IMR-90 (cell line): ENCODE measurements around the gene USP12. TPM values are rescaled to one million over a fixed set of nuclear protein-coding genes. Genes with fewer than 3 reads are reported as not detected.

Experiments
- ATAC-seq: fragments of 200-7000 bp; cut with Tn5 transposase; 2 replicates; pipeline ENCODE4 v1.9.1; 2020; ENCODE audit warnings: low read depth, mild to moderate bottlenecking, moderate library complexity
- BruUV-seq: library from RNA; stranded (reverse); fragments of 400-500 nt; replicated peaks from 2 replicates; lab custom pipeline; 2021; lab: Mats Ljungman, UMichigan
- CTCF ChIA-PET: fragments of 300-600 bp; formaldehyde crosslinking; extraction: SDS; loops from one replicate; lab custom pipeline; 2021; ENCODE audit warnings: antibody characterized with exemption; lab: Yijun Ruan, JAX
- POLR2A ChIA-PET: fragments of 300-600 bp; sonication (Branson Sonifier 250); formaldehyde crosslinking; loops from one replicate; lab custom pipeline; 2022; ENCODE audit warnings: antibody characterized with exemption; ENCODE audit not compliant: unreplicated experiment; lab: Charles Lee
- DNase-seq: peaks from one replicate; pipeline ENCODE4 v3.0.0; 2013
- H2AFZ ChIP-seq: replicated peaks from 2 replicates; pipeline ENCODE3; 2013; ENCODE audit warnings: low read length, mild to moderate bottlenecking; ENCODE audit not compliant: poor library complexity
- H2AK5ac ChIP-seq: 2 replicates; pipeline ENCODE4 v1.6.1; 2013; ENCODE audit warnings: low read depth, low read length, inconsistent platforms
- H2AK9ac ChIP-seq: replicated peaks from 2 replicates; pipeline ENCODE3; 2013; ENCODE audit warnings: mild to moderate bottlenecking, low read depth, low read length, moderate library complexity; ENCODE audit not compliant: poor library complexity
- H2BK120ac ChIP-seq: 2 replicates; pipeline ENCODE4 v1.6.1; 2013; ENCODE audit warnings: low read depth, low read length, inconsistent platforms
- H2BK15ac ChIP-seq: 3 replicates; pipeline ENCODE4 v1.6.1; 2013; ENCODE audit warnings: low read depth, low read length, inconsistent platforms
- H2BK20ac ChIP-seq: 2 replicates; pipeline ENCODE4 v1.6.1; 2013; ENCODE audit warnings: low read depth, mild to moderate bottlenecking, inconsistent platforms, low read length, moderate library complexity
- H2BK5ac ChIP-seq: 2 replicates; pipeline ENCODE4 v1.6.1; 2013; ENCODE audit warnings: mild to moderate bottlenecking, low read depth, low read length, inconsistent platforms; ENCODE audit not compliant: poor library complexity, severe bottlenecking
- H3K14ac ChIP-seq: replicated peaks from 2 replicates; pipeline ENCODE4 v1.6.1; 2013; ENCODE audit warnings: low read depth, low read length, inconsistent platforms
- H3K18ac ChIP-seq: 2 replicates; pipeline ENCODE4 v1.6.1; 2013; ENCODE audit warnings: low read depth, low read length, control low read depth
- H3K23ac ChIP-seq: 2 replicates; pipeline ENCODE4 v1.6.1; 2013; ENCODE audit warnings: low read depth, low read length, inconsistent platforms
- H3K27ac ChIP-seq: 2 replicates; pipeline ENCODE4 v1.5.1; 2013; ENCODE audit warnings: mild to moderate bottlenecking, control low read depth, low read length; ENCODE audit not compliant: insufficient read depth
- H3K27me3 ChIP-seq: 2 replicates; pipeline ENCODE4 v1.6.1; 2013; ENCODE audit warnings: low read length; ENCODE audit not compliant: control insufficient read depth, insufficient read depth
- H3K36me3 ChIP-seq: 2 replicates; pipeline ENCODE4 v1.6.1; 2013; ENCODE audit warnings: low read length, mixed read lengths; ENCODE audit not compliant: control insufficient read depth, insufficient read depth
- H3K4ac ChIP-seq: 2 replicates; pipeline ENCODE4 v1.6.1; 2013; ENCODE audit warnings: low read depth, low read length, inconsistent platforms
- H3K4me1 ChIP-seq: 2 replicates; pipeline ENCODE4 v1.6.1; 2013; ENCODE audit warnings: low read length, mixed read lengths; ENCODE audit not compliant: control insufficient read depth, insufficient read depth
- H3K4me2 ChIP-seq: 2 replicates; pipeline ENCODE4 v1.6.1; 2013; ENCODE audit warnings: low read depth, mild to moderate bottlenecking, control low read depth, low read length, moderate library complexity
- H3K4me3 ChIP-seq: 2 replicates; pipeline ENCODE4 v1.5.1; 2013; ENCODE audit warnings: low read depth, mild to moderate bottlenecking, control low read depth, low read length, moderate library complexity; ENCODE audit not compliant: insufficient read depth
- H3K56ac ChIP-seq: 2 replicates; pipeline ENCODE4 v1.6.1; 2013; ENCODE audit warnings: low read length, inconsistent platforms; ENCODE audit not compliant: insufficient read depth; ENCODE audit errors: extremely low read depth
- H3K79me1 ChIP-seq, 2 experiments: 2 replicates each; pipeline ENCODE4 v1.6.1; 2013; ENCODE audit warnings: low read length in 2 of 2, inconsistent platforms in 1 of 2, low read depth in 1 of 2
- H3K9ac ChIP-seq: 2 replicates; pipeline ENCODE4 v1.6.1; 2013; ENCODE audit warnings: low read depth, low read length, control low read depth
- H3K9me1 ChIP-seq: 2 replicates; pipeline ENCODE4 v1.6.1; 2013; ENCODE audit warnings: low read length, inconsistent platforms; ENCODE audit not compliant: insufficient read depth
- H3K9me3 ChIP-seq: 2 replicates; pipeline ENCODE4 v1.6.1; 2013; ENCODE audit warnings: low read length; ENCODE audit not compliant: control insufficient read depth, insufficient read depth
- H4K20me1 ChIP-seq: 2 replicates; pipeline ENCODE4 v1.6.1; 2013; ENCODE audit warnings: low read length, inconsistent platforms; ENCODE audit not compliant: insufficient read depth
- H4K5ac ChIP-seq: 2 replicates; pipeline ENCODE4 v1.6.1; 2013; ENCODE audit warnings: mild to moderate bottlenecking, low read depth, low read length, control low read depth
- H4K8ac ChIP-seq, 2 experiments: 2 replicates each; pipeline ENCODE4 v1.6.1; 2013; ENCODE audit warnings: low read depth in 2 of 2, low read length in 2 of 2, control low read depth in 1 of 2, inconsistent platforms in 1 of 2
- H4K91ac ChIP-seq: 2 replicates; pipeline ENCODE4 v1.6.1; 2013; ENCODE audit warnings: low read depth, low read length, inconsistent platforms; ENCODE audit not compliant: insufficient read depth
- BHLHE40 ChIP-seq: fragments of 150-350 bp; IDR thresholded peaks from 2 replicates; pipeline ENCODE4 v1.6.1; 2016; ENCODE audit warnings: mild to moderate bottlenecking, low read depth, low read length
- CEBPB ChIP-seq: IDR thresholded peaks from 2 replicates; pipeline ENCODE4 v1.6.1; 2012; ENCODE audit warnings: low read depth, low read length, improper control_type of control experiment
- CHD1 ChIP-seq: IDR thresholded peaks from 2 replicates; pipeline ENCODE4 v1.6.1; 2012; ENCODE audit warnings: low read depth, low read length, improper control_type of control experiment
- CTCF ChIP-seq: conservative IDR thresholded peaks from 2 replicates; pipeline ENCODE4 v1.5.1; 2012; ENCODE audit warnings: mild to moderate bottlenecking, low read depth, low read length, improper control_type of control experiment
- FOS ChIP-seq: fragments of 150-350 bp; IDR thresholded peaks from 2 replicates; pipeline ENCODE4 v1.6.1; 2016; ENCODE audit warnings: low read depth, low read length
- MAFK ChIP-seq: IDR thresholded peaks from 2 replicates; pipeline ENCODE4 v1.6.1; 2012; ENCODE audit warnings: low read depth, low read length, improper control_type of control experiment
- MAZ ChIP-seq: IDR thresholded peaks from 2 replicates; pipeline ENCODE4 v1.6.1; 2012; ENCODE audit warnings: low read depth, mild to moderate bottlenecking, low read length, improper control_type of control experiment, moderate library complexity, borderline replicate concordance
- MXI1 ChIP-seq: IDR thresholded peaks from 2 replicates; pipeline ENCODE4 v1.6.1; 2012; ENCODE audit warnings: low read depth, mild to moderate bottlenecking, low read length, moderate library complexity, borderline replicate concordance
- NFE2L2 ChIP-seq: fragments of 150-350 bp; IDR thresholded peaks from 2 replicates; pipeline ENCODE4 v1.6.1; 2016; ENCODE audit warnings: low read depth, mild to moderate bottlenecking, low read length
- POLR2A ChIP-seq: IDR thresholded peaks from 2 replicates; pipeline ENCODE4 v1.6.1; 2012; ENCODE audit warnings: mild to moderate bottlenecking, low read depth, low read length
- RAD21 ChIP-seq: IDR thresholded peaks from 2 replicates; pipeline ENCODE4 v1.6.1; 2012; ENCODE audit warnings: low read length, improper control_type of control experiment
- RCOR1 ChIP-seq: IDR thresholded peaks from 2 replicates; pipeline ENCODE4 v1.6.1; 2012; ENCODE audit warnings: mild to moderate bottlenecking, low read length, improper control_type of control experiment; ENCODE audit not compliant: insufficient replicate concordance
- RFX5 ChIP-seq: IDR thresholded peaks from 2 replicates; pipeline ENCODE4 v1.8.0; 2012; ENCODE audit warnings: low read depth, mild to moderate bottlenecking, low read length, moderate library complexity
- SMC3 ChIP-seq: fragments of 150-350 bp; IDR thresholded peaks from 2 replicates; pipeline ENCODE4 v1.6.1; 2016; ENCODE audit warnings: low read depth, mild to moderate bottlenecking, antibody characterized with exemption, low read length, moderate library complexity
- WGBS, 2 experiments: methylation state at CpG; one replicate each; pipeline versions ENCODE4 v1.1.5 to v1.1.7; 2013; ENCODE audit warnings: missing lambda C conversion rate in 2 of 2; ENCODE audit not compliant: insufficient read length in 1 of 2; ENCODE audit errors: extremely low coverage in 2 of 2; 5-methylcytosine and 5-hydroxymethylcytosine counted together
- dilution Hi-C: fragments of 300-500 bp; cut with HindIII; formaldehyde crosslinking; loops from one replicate; pipeline ENCODE4 v1.14.3; 2018; ENCODE audit warnings: low sequenced_read_pairs; ENCODE audit not compliant: unreplicated experiment
- in situ Hi-C: fragments of 300-500 bp; cut with MboI; formaldehyde crosslinking; loops from 3 replicates; pipeline ENCODE4 v1.14.3; 2019; ENCODE audit warnings: low sequenced_read_pairs, inconsistent platforms, mixed read lengths
- intact Hi-C: fragments of 100-400 bp; cut with micrococcal nuclease; formaldehyde crosslinking; loops from 2 replicates; pipeline ENCODE4 v1.10.0; 2022
- polyA plus RNA-seq, 3 experiments: library from polyadenylated mRNA; depleted of rRNA; stranded (reverse); fragments of >200 nt; gene quantifications; 2 replicates each; pipeline ENCODE4 v1.2.3, GENCODE V29; 2012; ENCODE audit warnings: low replicate concordance in 1 of 3
- total RNA-seq: library from RNA; depleted of rRNA; stranded (reverse); fragments of >200 nt; gene quantifications from 2 replicates; pipeline ENCODE4 v1.2.3, GENCODE V29; 2012
- TF ChIP-seq, protein P1 (sequence below): fragments of 150-350 bp; IDR thresholded peaks from 2 replicates; pipeline ENCODE4 v1.6.1; 2017; ENCODE audit warnings: mild to moderate bottlenecking, antibody characterized with exemption, low read length, low read depth
- TF ChIP-seq, protein P2 (sequence below): fragments of 150-350 bp; IDR thresholded peaks from 2 replicates; pipeline ENCODE4 v1.6.1; 2016; ENCODE audit warnings: low read depth, mild to moderate bottlenecking, low read length, moderate library complexity, borderline replicate concordance

The USP12 gene
- total and polyA plus RNA-seq, 2 of the 4 experiments (the other 2 are of a cell fraction): 11.8 to 16.5 TPM

- Histone ChIP-seq H3K9ac (no peak overlapping the region), H3K18ac (peak overlapping the region; percentile 52; the same call in 1 of the 2 replicates), H3K27ac (no peak overlapping the region), H2AK9ac (no peak overlapping the region), H4K8ac (no peak overlapping the region), H4K5ac (no peak overlapping the region; the same call in 1 of the 2 replicates), H2AFZ (no peak overlapping the region), H3K27me3 (no peaks in the 10 kb centered on the region), H3K4me3 (no peak overlapping the region), H2BK120ac (no peak overlapping the region), H4K91ac (no peak overlapping the region), H3K4ac (peak overlapping the region; percentile 15; the same call in 1 of the 2 replicates), H3K14ac (no peak overlapping the region; the same call in 1 of the 2 replicates), H3K9me3 (no peaks in the 10 kb centered on the region), H2BK20ac (no peak overlapping the region), H3K36me3 (peaks cover 17% of the 10 kb centered on the region), H3K9me1 (peaks cover 8% of the 10 kb centered on the region), H3K23ac (0 out of 2 replicates have a peak overlapping the region, but pooled peaks have one; percentile 15), H3K4me1 (peaks cover 13% of the 10 kb centered on the region), H3K56ac (no peak overlapping the region), H2BK15ac (no peak overlapping the region), H3K4me2 (no peak overlapping the region), H4K20me1 (no peaks in the 10 kb centered on the region), H2AK5ac (no peak overlapping the region), H2BK5ac (peak overlapping the region; percentile 78), H3K79me1 (peaks cover 30 to 37% of the 10 kb centered on the region in 2 experiments)
- TF ChIP-seq CHD1: no peak
- TF ChIP-seq RCOR1: no peak
- TF ChIP-seq SMC3: no peak
- no peak for TF ChIP-seq BHLHE40
- no peak for TF ChIP-seq MAZ
- no peak for TF ChIP-seq CEBPB
- no peak for TF ChIP-seq MXI1
- no peak for TF ChIP-seq CTCF
- no peak for TF ChIP-seq MAFK
- TF ChIP-seq RAD21: no peak
- TF ChIP-seq, protein P1, sequence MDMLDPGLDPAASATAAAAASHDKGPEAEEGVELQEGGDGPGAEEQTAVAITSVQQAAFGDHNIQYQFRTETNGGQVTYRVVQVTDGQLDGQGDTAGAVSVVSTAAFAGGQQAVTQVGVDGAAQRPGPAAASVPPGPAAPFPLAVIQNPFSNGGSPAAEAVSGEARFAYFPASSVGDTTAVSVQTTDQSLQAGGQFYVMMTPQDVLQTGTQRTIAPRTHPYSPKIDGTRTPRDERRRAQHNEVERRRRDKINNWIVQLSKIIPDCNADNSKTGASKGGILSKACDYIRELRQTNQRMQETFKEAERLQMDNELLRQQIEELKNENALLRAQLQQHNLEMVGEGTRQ: no peak
- TF ChIP-seq, protein P2, sequence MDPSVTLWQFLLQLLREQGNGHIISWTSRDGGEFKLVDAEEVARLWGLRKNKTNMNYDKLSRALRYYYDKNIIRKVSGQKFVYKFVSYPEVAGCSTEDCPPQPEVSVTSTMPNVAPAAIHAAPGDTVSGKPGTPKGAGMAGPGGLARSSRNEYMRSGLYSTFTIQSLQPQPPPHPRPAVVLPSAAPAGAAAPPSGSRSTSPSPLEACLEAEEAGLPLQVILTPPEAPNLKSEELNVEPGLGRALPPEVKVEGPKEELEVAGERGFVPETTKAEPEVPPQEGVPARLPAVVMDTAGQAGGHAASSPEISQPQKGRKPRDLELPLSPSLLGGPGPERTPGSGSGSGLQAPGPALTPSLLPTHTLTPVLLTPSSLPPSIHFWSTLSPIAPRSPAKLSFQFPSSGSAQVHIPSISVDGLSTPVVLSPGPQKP: no peak
- TF ChIP-seq RFX5: no peak
- TF ChIP-seq POLR2A: no peak
- no peak for TF ChIP-seq NFE2L2
- TF ChIP-seq FOS: no peak
- dilution Hi-C loops (no loop called here), intact Hi-C loops (loop anchor here (10.0 kb wide), 1 partner anchor 277 kb away; no protein-coding TSS in a partner anchor), in situ Hi-C loops (no loop called here)
- DNase-seq: no peak
- no CpG with 5 or more reads among the region's 1 CpG for WGBS, 2 experiments
- BruUV-seq: no TSS peak
- no peak for ATAC-seq
- POLR2A ChIA-PET: no interaction called here
- CTCF ChIA-PET: no interaction called here
Measured at GRCh38 chr13:27077451-27077850, 94.2 kb downstream of the USP12 start.
